Activated CD4-positive, alpha-beta memory T cell treated with anti-CD3 and anti-CD28 coated beads for 36 hours (primary cell): ENCODE measurements around the gene SMIM26. TPM values are rescaled to one million over a fixed set of nuclear protein-coding genes. Genes with fewer than 3 reads are reported as not detected.
A peak's percentile ranks its signal among the peaks of the same experiment; 100 is the strongest.

Source experiments
- CTCF ChIA-PET: fragments of 350-600 bp; sonication (Branson Sonifier 250); formaldehyde crosslinking; loops from one replicate; lab custom pipeline; 2021; ENCODE audit warnings: antibody characterized with exemption, inconsistent platforms; lab: Charles Lee
- POLR2A ChIA-PET: fragments of 350-600 bp; sonication (Branson Sonifier 250); formaldehyde crosslinking; loops from one replicate; lab custom pipeline; 2021; ENCODE audit warnings: antibody characterized with exemption; lab: Charles Lee
- DNase-seq: peaks from one replicate; pipeline ENCODE4 v3.0.0-alpha.2; 2020
- H3K27ac Mint-ChIP-seq: one replicate; pipeline ENCODE4 v1.8.0; 2021; ENCODE audit warnings: mixed read lengths
- H3K27me3 Mint-ChIP-seq: one replicate; pipeline ENCODE4 v1.8.0; 2021; ENCODE audit warnings: mixed read lengths
- H3K36me3 Mint-ChIP-seq: one replicate; pipeline ENCODE4 v1.8.0; 2021; ENCODE audit warnings: mixed read lengths
- H3K4me1 Mint-ChIP-seq: one replicate; pipeline ENCODE4 v1.8.0; 2021; ENCODE audit warnings: low read depth, mixed read lengths
- H3K4me3 Mint-ChIP-seq: one replicate; pipeline ENCODE4 v1.8.0; 2021; ENCODE audit warnings: mild to moderate bottlenecking, mixed read lengths
- H3K9me3 Mint-ChIP-seq: one replicate; pipeline ENCODE4 v1.8.0; 2021; ENCODE audit warnings: mixed read lengths
- intact Hi-C: fragments of 100-400 bp; cut with micrococcal nuclease; formaldehyde crosslinking; loops from one replicate; pipeline ENCODE4 v1.15.1; 2023
- total RNA-seq, 2 experiments: library from RNA; stranded (reverse); gene quantifications; one replicate each; pipeline ENCODE4 v1.2.3, GENCODE V29; 2021

SMIM26 gene
- total RNA-seq, 2 experiments from 2014 or later = 56.0 to 59.0 TPM

GRCh38 chr20:18587665-18588573 lies 20.7 kb downstream of the SMIM26 start, which contains the start of gene DTD1:
Gene DTD1, plus strand, starts transcription at chr20:18588054. Its CDS starts 19 bp downstream, at chr20:18588073.
- Mint-ChIP-seq H3K4me1 (peaks cover 32% of the 10 kb centered on the region), H3K9me3 (no peaks in the 10 kb centered on the region), H3K36me3 (no peaks in the 10 kb centered on the region), H3K4me3 (peak within 1 kb of the TSS; percentile 86), H3K27me3 (peaks cover 5% of the 10 kb centered on the region), H3K27ac (peak within 1 kb of the TSS; percentile 77)
- POLR2A ChIA-PET = interaction anchor here (0.6 kb wide), 1 partner anchor 80 kb away, joined by 3 read pairs; the partner anchor contains the start of gene SEC23B
- intact Hi-C loops = loop anchor here (1.0 kb wide), 5 partner anchors 21 to 300 kb away; partner anchors contain the start of genes DZANK1, POLR3F, SEC23B and SMIM26
- DNase-seq = peak; percentile 94
- CTCF ChIA-PET = interaction anchor here (0.7 to 1.0 kb wide), 2 partner anchors 9 to 1083 kb away, joined by 3 read pairs; no protein-coding TSS in a partner anchor

GRCh38 chr20:18588574-18588933 lies 21.3 kb downstream of the SMIM26 start:
- Mint-ChIP-seq H3K4me3 (peak overlapping the region; percentile 86), H3K9me3 (no peaks in the 10 kb centered on the region), H3K36me3 (no peaks in the 10 kb centered on the region), H3K4me1 (peaks cover 32% of the 10 kb centered on the region), H3K27me3 (peaks cover 5% of the 10 kb centered on the region), H3K27ac (peak overlapping the region; percentile 77)
- POLR2A ChIA-PET = interaction anchor here (0.6 to 0.9 kb wide), 2 partner anchors 80 to 81 kb away, joined by 3 read pairs; partner anchors contain the start of gene SEC23B
- CTCF ChIA-PET = interaction anchor here (0.7 to 1.0 kb wide), 2 partner anchors 9 to 1083 kb away, joined by 3 read pairs; no protein-coding TSS in a partner anchor
- intact Hi-C loops = loop anchor here (1.0 kb wide), 3 partner anchors 25 to 121 kb away; partner anchors contain the start of genes DZANK1, POLR3F and SEC23B
- no peak for DNase-seq

GRCh38 chr20:18589941-18590674 lies 22.9 kb downstream of the SMIM26 start:
- no peaks in the 10 kb centered on the region for H3K9me3 Mint-ChIP-seq
- H3K36me3 Mint-ChIP-seq = no peaks in the 10 kb centered on the region
- H3K4me1 Mint-ChIP-seq = peaks cover 32% of the 10 kb centered on the region
- POLR2A ChIA-PET = no interaction called here
- H3K27ac Mint-ChIP-seq = no peak overlapping the region
- DNase-seq = no peak
- H3K27me3 Mint-ChIP-seq = no peaks in the 10 kb centered on the region
- intact Hi-C loops = no loop called here
- CTCF ChIA-PET = no interaction called here
- peak overlapping the region; percentile 26 for H3K4me3 Mint-ChIP-seq

- Mint-ChIP-seq H3K36me3 (peaks cover 18% of the 10 kb centered on the region), H3K4me3 (no peak overlapping the region), H3K4me1 (no peaks in the 10 kb centered on the region), H3K27me3 (no peaks in the 10 kb centered on the region), H3K27ac (no peak overlapping the region), H3K9me3 (no peaks in the 10 kb centered on the region)
- intact Hi-C loops = no loop called here
- CTCF ChIA-PET = interaction anchor here (0.6 kb wide), 2 partner anchors 19 to 26 kb away, joined by 4 read pairs; no protein-coding TSS in a partner anchor
- POLR2A ChIA-PET = no interaction called here
- no peak for DNase-seq
These were observed 29.0 kb downstream of the SMIM26 start for GRCh38 chr20:18596270-18596669.

GRCh38 chr20:18609741-18610140 lies 42.5 kb downstream of the SMIM26 start:
- Mint-ChIP-seq H3K4me1 (peaks cover 8% of the 10 kb centered on the region), H3K4me3 (no peak overlapping the region)
- intact Hi-C loops = no loop called here

GRCh38 chr20:18611492-18611891 lies 44.3 kb downstream of the SMIM26 start:
- intact Hi-C loops = no loop called here
- ChIA-PET CTCF (no interaction called here), POLR2A (no interaction called here)
- H3K36me3 Mint-ChIP-seq = peaks cover 10% of the 10 kb centered on the region
- no peak overlapping the region for H3K27ac Mint-ChIP-seq
- no peak overlapping the region for H3K4me3 Mint-ChIP-seq
- DNase-seq = no peak
- H3K9me3 Mint-ChIP-seq = no peaks in the 10 kb centered on the region
- H3K4me1 Mint-ChIP-seq = peaks cover 11% of the 10 kb centered on the region
- H3K27me3 Mint-ChIP-seq = no peaks in the 10 kb centered on the region

More at GRCh38 chr20:18609741-18610140, 42.5 kb downstream of the SMIM26 start:
- Mint-ChIP-seq H3K9me3 (no peaks in the 10 kb centered on the region), H3K36me3 (peaks cover 6% of the 10 kb centered on the region), H3K27ac (no peak overlapping the region), H3K27me3 (no peaks in the 10 kb centered on the region)
- ChIA-PET CTCF (no interaction called here), POLR2A (no interaction called here)
- DNase-seq = no peak

GRCh38 chr20:18613553-18613952 lies 46.3 kb downstream of the SMIM26 start:
- no peak overlapping the region for H3K27ac Mint-ChIP-seq
- H3K4me1 Mint-ChIP-seq = peaks cover 11% of the 10 kb centered on the region
- CTCF ChIA-PET = no interaction called here
- intact Hi-C loops = loop anchor here (1.0 kb wide), 2 partner anchors 25 to 46 kb away; partner anchors contain the start of genes DTD1 and SMIM26
- POLR2A ChIA-PET = no interaction called here
- no peaks in the 10 kb centered on the region for H3K9me3 Mint-ChIP-seq
- H3K27me3 Mint-ChIP-seq = no peaks in the 10 kb centered on the region
- H3K4me3 Mint-ChIP-seq = no peak overlapping the region
- DNase-seq = peak; percentile 37
- peaks cover 13% of the 10 kb centered on the region for H3K36me3 Mint-ChIP-seq

- DNase-seq = no peak
- Mint-ChIP-seq H3K4me1 (peaks cover 11% of the 10 kb centered on the region), H3K9me3 (no peaks in the 10 kb centered on the region), H3K27ac (peak overlapping the region; percentile 49), H3K36me3 (peaks cover 13% of the 10 kb centered on the region), H3K4me3 (no peak overlapping the region), H3K27me3 (no peaks in the 10 kb centered on the region)
- ChIA-PET POLR2A (no interaction called here), CTCF (no interaction called here)
- intact Hi-C loops = no loop called here
These were observed 47.0 kb downstream of the SMIM26 start for GRCh38 chr20:18614244-18614643.

GRCh38 chr20:18615020-18615650 lies 47.9 kb downstream of the SMIM26 start:
- intact Hi-C loops = no loop called here
- Mint-ChIP-seq H3K4me1 (peaks cover 11% of the 10 kb centered on the region), H3K9me3 (no peaks in the 10 kb centered on the region), H3K4me3 (no peak overlapping the region), H3K36me3 (peaks cover 13% of the 10 kb centered on the region), H3K27ac (peak overlapping the region; percentile 10), H3K27me3 (no peaks in the 10 kb centered on the region)
- CTCF ChIA-PET = interaction anchor here (0.5 kb wide), 1 partner anchor 19 kb away, joined by 4 read pairs; no protein-coding TSS in a partner anchor
- POLR2A ChIA-PET = no interaction called here
- DNase-seq = no peak
